Left ventricle myocardium inferior (tissue), 1 donor: ENCODE data around the gene FGF22. TPM values are rescaled to one million over a fixed set of nuclear protein-coding genes. Genes with fewer than 3 reads are reported as not detected.

Experiments
- DNase-seq: peaks from one replicate; pipeline ENCODE4 v3.0.0-alpha.2; 2020
- H3K27ac ChIP-seq: fragments of 200-600 bp; replicated peaks from 2 replicates; pipeline ENCODE4 v1.8.0; 2021
- H3K27me3 ChIP-seq: fragments of 200-600 bp; 2 replicates; pipeline ENCODE4 v1.8.0; 2021; ENCODE audit warnings: low read depth
- H3K36me3 ChIP-seq: fragments of 200-600 bp; 2 replicates; pipeline ENCODE4 v1.8.0; 2021
- H3K4me1 ChIP-seq: fragments of 200-600 bp; 2 replicates; pipeline ENCODE4 v1.8.0; 2021
- H3K4me3 ChIP-seq: fragments of 200-600 bp; 2 replicates; pipeline ENCODE4 v1.8.0; 2021; ENCODE audit warnings: mild to moderate bottlenecking, moderate library complexity
- H3K9me3 ChIP-seq: fragments of 200-600 bp; replicated peaks from 2 replicates; pipeline ENCODE4 v1.8.0; 2021
- CTCF ChIP-seq: fragments of 200-600 bp; IDR thresholded peaks from 2 replicates; pipeline ENCODE4 v1.8.0; 2021; ENCODE audit warnings: antibody characterized with exemption, mild to moderate bottlenecking, borderline replicate concordance
- intact Hi-C: fragments of 100-400 bp; cut with micrococcal nuclease; formaldehyde crosslinking; loops from one replicate; pipeline ENCODE4 v1.11.0; 2022
- total RNA-seq: library from RNA; stranded (reverse); fragmentation: NEBNext Ultra II Directional; extraction: Animal tissue kit (Norgen Biotek cat#: 25700); gene quantifications from one replicate; pipeline ENCODE4 v1.2.1, GENCODE V29; 2021
- donor health status: DM: no; HTN: yes; CAD: no; lungs with severe emphysema.

FGF22 gene
- total RNA-seq, 1 donor from 2014 or later, result not detected

- Histone ChIP-seq H3K9me3 (no peaks in the 10 kb centered on the region), H3K27me3 (no peaks in the 10 kb centered on the region), H3K4me1 (peaks cover 63% of the 10 kb centered on the region), H3K4me3 (no peak overlapping the region), H3K36me3 (peaks cover 26% of the 10 kb centered on the region), H3K27ac (no peak overlapping the region)
- no peak for DNase-seq
- no peak for TF ChIP-seq CTCF
- intact Hi-C loops, result no loop called here
Measured at GRCh38 chr19:656751-657559, 17.3 kb downstream of the FGF22 start.

GRCh38 chr19:657611-658010 is 17.9 kb downstream of the FGF22 start:
- DNase-seq, result no peak
- no peak overlapping the region for H3K4me3 ChIP-seq
- intact Hi-C loops, result no loop called here
- no peaks in the 10 kb centered on the region for H3K27me3 ChIP-seq
- no peaks in the 10 kb centered on the region for H3K9me3 ChIP-seq
- no peak overlapping the region for H3K27ac ChIP-seq
- no peak for TF ChIP-seq CTCF
- peaks cover 70% of the 10 kb centered on the region for H3K4me1 ChIP-seq
- peaks cover 19% of the 10 kb centered on the region for H3K36me3 ChIP-seq

GRCh38 chr19:658059-658839 is 18.6 kb downstream of the FGF22 start:
- Histone ChIP-seq H3K36me3 (peaks cover 13% of the 10 kb centered on the region), H3K27ac (peak overlapping the region; percentile 90), H3K27me3 (no peaks in the 10 kb centered on the region), H3K4me1 (peaks cover 74% of the 10 kb centered on the region), H3K9me3 (no peaks in the 10 kb centered on the region), H3K4me3 (no peak overlapping the region)
- no peak for TF ChIP-seq CTCF
- DNase-seq, result no peak
- intact Hi-C loops, result no loop called here

GRCh38 chr19:658916-659839 is 19.5 kb downstream of the FGF22 start:
- no peak for TF ChIP-seq CTCF

More at GRCh38 chr19:658916-659839, 19.5 kb downstream of the FGF22 start:
- Histone ChIP-seq H3K4me3 (peak overlapping the region; percentile 41), H3K27ac (peak overlapping the region; percentile 90), H3K4me1 (peaks cover 83% of the 10 kb centered on the region), H3K36me3 (peaks cover 7% of the 10 kb centered on the region), H3K9me3 (no peaks in the 10 kb centered on the region), H3K27me3 (no peaks in the 10 kb centered on the region)
- intact Hi-C loops, result no loop called here
- DNase-seq, result peak; percentile 65
